Nephron progenitor cell (in vitro differentiated cells): ENCODE data around the gene RXFP4.

Source experiments
- DNase-seq: peaks from one replicate; pipeline ENCODE4 v3.0.0; 2021
- H3K27ac Mint-ChIP-seq: 2 replicates; pipeline ENCODE4 v1.8.0; 2021; ENCODE audit warnings: mild to moderate bottlenecking, moderate library complexity, mixed read lengths
- H3K27me3 Mint-ChIP-seq: 2 replicates; pipeline ENCODE4 v1.8.0; 2021; ENCODE audit warnings: mild to moderate bottlenecking, low read depth, mixed read lengths; ENCODE audit not compliant: poor library complexity
- H3K36me3 Mint-ChIP-seq: 2 replicates; pipeline ENCODE4 v1.8.0; 2021; ENCODE audit warnings: low read depth, mixed read lengths
- H3K4me1 Mint-ChIP-seq: 2 replicates; pipeline ENCODE4 v1.8.0; 2021; ENCODE audit warnings: mixed read lengths
- H3K4me3 Mint-ChIP-seq: 2 replicates; pipeline ENCODE4 v1.8.0; 2021; ENCODE audit warnings: mild to moderate bottlenecking, moderate library complexity, mixed read lengths
- H3K9me3 Mint-ChIP-seq: 2 replicates; pipeline ENCODE4 v1.8.0; 2021; ENCODE audit warnings: mild to moderate bottlenecking, moderate library complexity, mixed read lengths
- TF ChIP-seq, protein P1 (sequence below): fragments of 200-600 bp; sonication (generic); IDR thresholded peaks from 2 replicates; pipeline ENCODE4 v1.5.0; 2021; ENCODE audit warnings: antibody characterized with exemption

The RXFP4 gene

DNA sequence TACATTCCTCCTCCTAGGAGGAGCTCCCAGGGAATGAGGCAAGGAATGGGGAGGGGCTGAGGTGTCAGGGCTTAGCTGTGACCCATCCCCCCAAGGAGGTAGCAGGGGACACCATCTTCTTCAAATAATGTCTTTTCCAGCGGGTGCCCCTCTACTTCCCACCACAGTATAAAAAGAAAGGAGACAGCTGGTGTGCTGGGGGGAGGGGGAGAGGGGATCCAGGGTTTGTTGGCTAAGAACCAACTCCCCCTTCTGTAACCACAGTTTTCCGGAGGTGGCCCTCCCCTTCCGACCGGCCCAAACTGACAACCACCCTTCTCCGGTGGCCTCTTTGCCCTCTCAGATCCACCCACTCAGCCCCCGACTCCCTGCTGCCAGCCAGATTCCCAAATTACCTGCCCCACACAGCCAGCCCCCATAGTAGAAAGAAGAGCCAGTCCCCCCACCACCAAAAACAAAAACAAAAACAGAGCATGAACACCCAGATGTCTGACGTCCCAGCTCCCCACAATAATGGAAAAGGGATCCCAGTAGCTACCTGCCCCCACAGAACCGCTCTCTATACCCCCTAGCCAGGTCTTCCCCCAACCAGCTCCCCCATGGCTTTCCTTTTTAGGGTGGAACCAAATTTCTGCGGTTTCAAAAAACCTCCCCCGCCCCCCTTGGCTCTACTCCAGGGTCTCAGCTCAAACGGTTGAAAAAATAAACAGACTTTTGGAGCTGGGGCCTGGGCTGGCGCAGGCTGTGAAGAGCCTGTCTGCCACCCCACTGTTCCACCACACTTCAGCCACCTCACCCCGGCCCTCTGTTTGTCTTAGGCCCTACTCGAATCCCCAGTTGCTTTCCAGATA, 34.8 kb downstream of the RXFP4 start:
- TF ChIP-seq, protein P1, sequence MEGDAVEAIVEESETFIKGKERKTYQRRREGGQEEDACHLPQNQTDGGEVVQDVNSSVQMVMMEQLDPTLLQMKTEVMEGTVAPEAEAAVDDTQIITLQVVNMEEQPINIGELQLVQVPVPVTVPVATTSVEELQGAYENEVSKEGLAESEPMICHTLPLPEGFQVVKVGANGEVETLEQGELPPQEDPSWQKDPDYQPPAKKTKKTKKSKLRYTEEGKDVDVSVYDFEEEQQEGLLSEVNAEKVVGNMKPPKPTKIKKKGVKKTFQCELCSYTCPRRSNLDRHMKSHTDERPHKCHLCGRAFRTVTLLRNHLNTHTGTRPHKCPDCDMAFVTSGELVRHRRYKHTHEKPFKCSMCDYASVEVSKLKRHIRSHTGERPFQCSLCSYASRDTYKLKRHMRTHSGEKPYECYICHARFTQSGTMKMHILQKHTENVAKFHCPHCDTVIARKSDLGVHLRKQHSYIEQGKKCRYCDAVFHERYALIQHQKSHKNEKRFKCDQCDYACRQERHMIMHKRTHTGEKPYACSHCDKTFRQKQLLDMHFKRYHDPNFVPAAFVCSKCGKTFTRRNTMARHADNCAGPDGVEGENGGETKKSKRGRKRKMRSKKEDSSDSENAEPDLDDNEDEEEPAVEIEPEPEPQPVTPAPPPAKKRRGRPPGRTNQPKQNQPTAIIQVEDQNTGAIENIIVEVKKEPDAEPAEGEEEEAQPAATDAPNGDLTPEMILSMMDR = no peak
- DNase-seq = peak; percentile 33
- H3K4me1 Mint-ChIP-seq = peaks cover 88% of the 10 kb centered on the region

DNA sequence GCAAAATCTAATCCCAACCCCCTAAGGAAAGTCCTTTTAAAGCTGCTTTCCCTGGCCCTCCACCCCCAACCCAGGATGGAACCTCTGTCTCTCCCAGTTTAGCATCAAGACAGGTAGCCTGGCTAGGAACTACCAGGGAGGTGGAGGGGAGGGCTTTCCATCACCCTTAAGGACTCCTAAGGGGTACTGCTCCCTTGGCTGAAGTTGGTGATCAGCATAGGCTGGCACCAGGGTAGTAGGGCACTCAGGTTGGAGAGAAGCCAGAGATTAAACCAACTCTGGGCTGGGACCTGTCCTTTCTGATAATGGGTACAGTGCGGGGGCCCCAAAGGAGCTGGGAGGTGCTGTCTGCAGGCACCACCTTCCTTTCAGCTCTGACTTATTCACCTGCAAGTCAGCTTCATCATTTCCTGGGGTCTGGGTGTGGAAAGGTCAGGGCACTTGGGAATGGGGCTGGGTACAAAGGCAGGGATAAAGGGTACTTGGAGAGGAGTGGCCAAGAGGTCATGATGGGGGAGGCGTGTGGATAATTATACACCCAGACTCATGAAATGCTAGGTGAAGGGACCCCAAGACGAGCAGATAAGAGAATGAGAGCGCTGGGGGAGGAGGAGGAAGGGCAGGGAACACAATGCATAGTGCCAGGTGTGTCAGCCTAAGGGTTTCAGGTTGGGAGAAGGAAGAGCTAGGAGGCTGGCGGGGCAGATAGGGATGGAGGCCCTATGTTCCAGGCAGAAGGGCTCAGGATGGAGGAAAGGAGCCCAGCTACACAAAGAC, 35.7 kb downstream of the RXFP4 start:
- DNase-seq = no peak
- H3K27me3 Mint-ChIP-seq = no peaks in the 10 kb centered on the region

More for the DNA sequence above, 34.8 kb downstream of the RXFP4 start:
- peak overlapping the region; percentile 98 for H3K27ac Mint-ChIP-seq
- peak overlapping the region; percentile 97 for H3K4me3 Mint-ChIP-seq
- no peaks in the 10 kb centered on the region for H3K36me3 Mint-ChIP-seq
- H3K9me3 Mint-ChIP-seq = no peaks in the 10 kb centered on the region
- H3K27me3 Mint-ChIP-seq = no peaks in the 10 kb centered on the region

DNA sequence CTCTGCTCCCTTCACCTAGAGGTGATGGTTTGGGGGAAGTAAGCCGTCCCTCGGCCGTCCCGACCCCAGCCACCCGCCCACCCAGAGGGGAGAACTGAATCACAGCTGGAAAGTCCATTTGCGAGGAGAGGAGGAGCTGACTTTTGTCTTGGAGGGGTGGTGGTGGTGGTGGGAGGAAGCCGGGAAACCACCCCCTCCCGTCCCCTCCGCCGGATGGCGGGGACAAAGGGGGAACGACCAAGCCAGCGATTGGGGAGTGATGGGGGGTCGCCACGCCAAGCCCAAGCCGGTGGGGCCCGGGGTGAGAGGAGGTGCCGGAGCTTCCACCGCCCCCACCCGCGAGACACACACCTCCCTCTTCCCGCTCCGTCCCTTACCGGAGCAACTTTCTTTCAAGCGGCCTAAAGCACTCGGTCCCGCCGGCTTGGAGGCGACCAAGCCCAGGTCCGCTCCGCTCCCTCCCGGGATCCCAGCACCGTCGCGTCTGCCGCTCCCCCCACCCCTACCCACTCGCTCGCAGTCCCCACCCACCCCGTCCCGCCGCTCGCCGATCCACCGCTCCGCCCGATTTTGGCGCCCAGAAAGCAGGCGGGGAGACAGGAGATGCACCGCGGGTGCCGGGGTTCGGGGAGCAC, 36.4 kb downstream of the RXFP4 start:
- peak overlapping the region; percentile 98 for H3K27ac Mint-ChIP-seq
- no peaks in the 10 kb centered on the region for H3K9me3 Mint-ChIP-seq
- TF ChIP-seq, protein P1 = no peak
- H3K4me1 Mint-ChIP-seq = peaks cover 88% of the 10 kb centered on the region
- H3K27me3 Mint-ChIP-seq = no peaks in the 10 kb centered on the region
- DNase-seq = peak; percentile 59
- no peaks in the 10 kb centered on the region for H3K36me3 Mint-ChIP-seq
- peak overlapping the region; percentile 97 for H3K4me3 Mint-ChIP-seq

More for the DNA sequence above, 35.7 kb downstream of the RXFP4 start:
- H3K9me3 Mint-ChIP-seq = no peaks in the 10 kb centered on the region
- H3K4me1 Mint-ChIP-seq = peaks cover 88% of the 10 kb centered on the region
- H3K4me3 Mint-ChIP-seq = peak overlapping the region; percentile 97
- peak overlapping the region; percentile 98 for H3K27ac Mint-ChIP-seq
- H3K36me3 Mint-ChIP-seq = no peaks in the 10 kb centered on the region
- TF ChIP-seq, protein P1 = no peak

DNA sequence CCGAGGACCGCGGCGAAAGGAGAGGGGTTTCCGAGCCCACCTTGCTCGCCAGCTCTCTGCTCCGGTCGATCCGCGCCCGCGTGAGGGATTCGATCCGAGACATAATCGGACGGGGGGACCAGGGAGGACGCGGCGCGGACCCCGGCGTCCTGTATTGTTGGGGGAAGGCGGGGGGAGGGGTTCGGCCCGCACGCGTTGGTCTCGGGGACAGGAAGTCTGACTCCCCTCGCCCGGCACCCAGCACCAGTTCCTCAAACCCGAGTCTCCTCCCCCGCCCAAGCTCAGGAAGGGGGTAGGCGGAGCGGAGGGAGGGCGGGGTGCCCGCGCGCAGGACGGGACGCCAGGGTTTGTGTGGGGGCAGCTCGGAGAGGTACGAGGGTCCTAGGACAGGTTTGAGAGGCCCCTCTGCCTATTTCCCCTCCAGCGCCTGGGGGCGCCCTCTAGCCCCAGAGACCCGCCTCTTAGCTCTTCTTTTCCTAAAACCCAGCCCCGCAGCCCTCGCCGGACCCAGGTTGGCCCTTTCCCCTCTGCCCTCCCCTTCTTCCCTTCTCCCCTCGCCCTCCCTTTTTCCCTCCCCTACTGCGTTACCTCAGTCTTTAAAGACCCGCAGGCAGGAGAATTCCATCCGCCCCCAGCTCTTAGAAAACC, 37.0 kb downstream of the RXFP4 start, which contains the start of gene ARHGEF2:
Gene ARHGEF2 (minus strand): TSS at position 223 of the 648 bp plus-strand sequence. CDS start 120 bp downstream, at position 103.
- H3K36me3 Mint-ChIP-seq = no peaks in the 10 kb centered on the region
- TF ChIP-seq, protein P1 = peak; percentile 28
- peak within 1 kb of the TSS; percentile 97 for H3K4me3 Mint-ChIP-seq
- no peaks in the 10 kb centered on the region for H3K9me3 Mint-ChIP-seq
- H3K27ac Mint-ChIP-seq = peak within 1 kb of the TSS; percentile 98
- peak; percentile 79 for DNase-seq
- H3K4me1 Mint-ChIP-seq = peaks cover 88% of the 10 kb centered on the region
- H3K27me3 Mint-ChIP-seq = no peaks in the 10 kb centered on the region

DNA sequence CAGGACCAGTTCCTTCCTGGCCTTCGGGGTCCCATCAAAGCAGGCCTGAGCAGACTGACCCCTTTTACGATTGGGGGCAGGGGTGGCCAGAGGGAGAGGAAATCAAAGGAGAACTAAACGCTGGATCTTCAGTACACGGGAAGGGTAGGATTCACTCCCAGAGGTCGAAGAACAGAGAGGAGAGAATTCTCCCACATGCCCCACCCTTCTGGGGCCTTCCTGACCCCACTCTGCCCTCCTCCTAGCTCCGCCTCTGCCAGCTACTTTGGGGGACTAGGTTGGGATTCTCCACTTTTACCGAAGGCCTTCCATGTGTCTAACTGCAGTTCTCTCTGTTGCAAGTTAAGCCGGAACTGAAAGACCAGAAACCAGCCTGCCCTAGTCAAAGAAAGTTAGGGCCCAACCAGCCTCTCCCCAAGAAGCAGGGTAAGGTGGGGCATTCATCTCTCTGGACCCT, 37.6 kb downstream of the RXFP4 start:
- DNase-seq = no peak
- Mint-ChIP-seq H3K9me3 (no peaks in the 10 kb centered on the region), H3K27ac (peak overlapping the region; percentile 89), H3K27me3 (no peaks in the 10 kb centered on the region), H3K36me3 (no peaks in the 10 kb centered on the region), H3K4me3 (peak overlapping the region; percentile 97), H3K4me1 (peaks cover 86% of the 10 kb centered on the region)
- TF ChIP-seq, protein P1 = no peak
